Epithelial cell of prostate (primary cell): ENCODE results near the gene PRR3.

Source experiments
- DNase-seq: peaks from one replicate; pipeline ENCODE4 v3.0.0-alpha.2; 2011; ENCODE audit warnings: low read depth, low spot score
- H3K27ac ChIP-seq: fragments of 450-650 bp; 2 replicates; pipeline ENCODE4 v1.5.1; 2017; ENCODE audit warnings: mild to moderate bottlenecking

PRR3 gene

GRCh38 chr6:30533460-30534294, 23.4 kb upstream of the PRR3 start:
- H3K27ac ChIP-seq: no peak overlapping the region
- no peak for DNase-seq

- DNase-seq: no peak
- H3K27ac ChIP-seq: no peak overlapping the region
Observed at GRCh38 chr6:30537931-30538330, 19.2 kb upstream of the PRR3 start.

- no peak overlapping the region for H3K27ac ChIP-seq
- DNase-seq: peak; percentile 44
Observed at GRCh38 chr6:30541515-30542403, 15.3 kb upstream of the PRR3 start.

GRCh38 chr6:30542404-30542725, 14.7 kb upstream of the PRR3 start:
- H3K27ac ChIP-seq: no peak overlapping the region
- no peak for DNase-seq

GRCh38 chr6:30542915-30543314, 14.2 kb upstream of the PRR3 start:
- DNase-seq: no peak
- no peak overlapping the region for H3K27ac ChIP-seq

GRCh38 chr6:30543821-30544220, 13.3 kb upstream of the PRR3 start:
- DNase-seq: no peak
- H3K27ac ChIP-seq: no peak overlapping the region

- no peak overlapping the region for H3K27ac ChIP-seq
- no peak for DNase-seq
Observed at GRCh38 chr6:30544666-30545272, 12.3 kb upstream of the PRR3 start.

- no peak for DNase-seq
- H3K27ac ChIP-seq: no peak overlapping the region
Observed at GRCh38 chr6:30547454-30547853, 9.6 kb upstream of the PRR3 start.

- DNase-seq: no peak
- no peak overlapping the region for H3K27ac ChIP-seq
Observed at GRCh38 chr6:30548375-30548774, 8.7 kb upstream of the PRR3 start.

GRCh38 chr6:30554404-30554803, 2.7 kb upstream of the PRR3 start:
- DNase-seq: no peak
- no peak overlapping the region for H3K27ac ChIP-seq

GRCh38 chr6:30554962-30555815, 1.9 kb upstream of the PRR3 start:
- no peak for DNase-seq
- peak overlapping the region; percentile 90 for H3K27ac ChIP-seq

GRCh38 chr6:30555816-30556065, 1.4 kb upstream of the PRR3 start:
- H3K27ac ChIP-seq: peak overlapping the region; percentile 90

GRCh38 chr6:30556066-30556905, 809 bp upstream of the PRR3 start, which contains the start of gene GNL1:
GNL1 (minus strand) TSS chr6:30556489; CDS start chr6:30556203, 286 bp downstream.
- H3K27ac ChIP-seq: peak within 1 kb of the TSS; percentile 90
- peak; percentile 84 for DNase-seq

More at GRCh38 chr6:30555816-30556065, 1.4 kb upstream of the PRR3 start:
- no peak for DNase-seq

- DNase-seq: no peak
- H3K27ac ChIP-seq: peak overlapping the region; percentile 90
Observed at GRCh38 chr6:30557683-30557981, 537 bp downstream of the PRR3 start.

GRCh38 chr6:30560930-30561329, 3.8 kb downstream of the PRR3 start:
- H3K27ac ChIP-seq: no peak overlapping the region
- no peak for DNase-seq

- no peak for DNase-seq
- H3K27ac ChIP-seq: no peak overlapping the region
Observed at GRCh38 chr6:30562470-30563425, 5.7 kb downstream of the PRR3 start.

- DNase-seq: no peak
- no peak overlapping the region for H3K27ac ChIP-seq
Observed at GRCh38 chr6:30564114-30564513, 7.0 kb downstream of the PRR3 start.

- DNase-seq: no peak
- H3K27ac ChIP-seq: no peak overlapping the region
Observed at GRCh38 chr6:30565772-30566171, 8.7 kb downstream of the PRR3 start.
